ENCODE data around the gene ANKDD1A. TPM values are rescaled to one million over a fixed set of nuclear protein-coding genes. Genes with fewer than 3 reads are reported as not detected.

The ANKDD1A gene
- total RNA-seq, 1 donor from 2014 or later = 1.1 TPM

DNA sequence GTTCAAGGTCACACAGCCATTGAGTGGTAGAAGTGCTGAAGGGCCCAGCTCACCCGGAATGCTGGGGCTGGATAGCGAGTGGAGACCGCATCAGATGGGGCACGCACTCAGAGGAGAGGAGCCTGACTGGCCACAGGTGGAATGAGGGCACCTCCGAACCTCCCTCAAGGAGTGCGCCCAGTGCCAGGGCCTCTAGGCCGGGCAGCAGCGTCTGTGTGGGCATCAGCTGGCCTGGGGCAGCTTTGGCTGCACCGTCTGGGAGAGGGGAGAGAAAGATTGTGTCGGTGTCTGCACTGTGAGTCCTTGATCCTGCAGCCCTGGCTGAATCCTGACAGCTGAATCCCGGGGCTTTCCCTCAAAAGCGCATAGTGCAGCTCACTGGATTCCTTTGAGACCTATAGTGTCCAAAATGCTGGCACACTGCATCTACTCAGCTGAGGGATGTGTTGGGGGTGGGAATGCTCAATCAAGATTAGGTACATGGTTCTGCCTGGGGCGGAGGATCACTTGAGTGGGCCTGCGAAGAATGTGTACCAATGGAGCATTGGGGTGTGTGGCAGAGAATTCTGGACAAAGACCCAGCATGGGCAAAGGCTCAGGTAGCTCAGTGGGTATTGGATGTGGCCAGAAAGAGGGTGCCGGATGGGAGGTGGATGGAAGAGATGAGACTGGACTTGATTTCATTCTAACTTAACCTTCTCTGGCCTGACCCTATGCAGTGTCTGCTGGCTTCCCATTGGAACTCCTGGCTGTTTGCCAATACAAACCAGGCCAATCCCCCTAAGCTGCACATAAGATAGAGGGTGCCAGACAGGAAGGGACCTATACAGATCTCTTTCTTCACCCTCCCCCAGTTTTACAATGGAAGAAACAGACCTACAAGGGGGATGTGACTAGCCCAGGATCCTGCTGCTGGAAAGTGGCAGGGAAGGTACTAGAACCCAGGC is 950 bp downstream of the ANKDD1A start:
- no peak for ATAC-seq
- intact Hi-C loops (cut with DNase I) = no loop called here
- DNase-seq (ENCODE audit: missing footprints) = no peak

DNA sequence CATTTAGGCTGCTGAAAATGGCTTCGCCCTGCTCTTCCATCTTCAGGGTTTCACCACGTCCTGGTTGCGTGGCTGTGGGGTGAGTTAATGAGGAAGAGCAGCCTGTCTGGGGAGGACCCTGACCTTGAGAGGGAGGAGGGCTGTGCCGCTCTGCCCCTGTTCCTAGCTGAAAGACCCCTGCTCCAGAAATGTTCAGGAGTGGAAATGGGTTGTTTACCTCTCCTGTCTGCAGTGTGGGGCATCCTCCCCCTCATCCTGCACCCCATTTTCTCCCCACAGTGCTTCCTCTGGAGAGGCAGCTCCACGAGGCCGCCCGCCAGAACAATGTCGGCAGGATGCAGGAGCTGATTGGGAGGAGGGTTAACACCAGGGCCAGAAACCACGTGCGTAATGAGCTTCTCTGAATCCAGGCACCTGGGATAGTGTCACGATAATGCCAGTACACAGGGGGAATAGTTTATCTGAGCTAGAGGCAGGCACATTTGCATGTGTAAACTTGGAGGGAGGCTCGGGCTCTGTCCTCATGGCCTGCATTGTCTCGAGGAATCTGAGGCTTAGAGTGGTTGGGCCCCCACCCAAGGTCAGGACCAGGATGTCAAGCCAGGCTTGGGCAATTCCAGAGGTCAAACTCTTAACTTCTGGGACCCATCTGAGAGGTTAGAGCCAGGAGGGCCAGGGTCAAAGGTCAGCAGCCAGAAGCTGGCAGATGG is 4.0 kb downstream of the ANKDD1A start:
- DNase-seq (ENCODE audit: missing footprints) = no peak
- ATAC-seq = no peak
- intact Hi-C loops (cut with DNase I) = no loop called here

- no peak for ATAC-seq
- intact Hi-C loops (cut with DNase I) = no loop called here
- DNase-seq (ENCODE audit: missing footprints) = no peak
These were observed 4.7 kb downstream of the ANKDD1A start for GRCh38 chr15:64916365-64916764.

DNA sequence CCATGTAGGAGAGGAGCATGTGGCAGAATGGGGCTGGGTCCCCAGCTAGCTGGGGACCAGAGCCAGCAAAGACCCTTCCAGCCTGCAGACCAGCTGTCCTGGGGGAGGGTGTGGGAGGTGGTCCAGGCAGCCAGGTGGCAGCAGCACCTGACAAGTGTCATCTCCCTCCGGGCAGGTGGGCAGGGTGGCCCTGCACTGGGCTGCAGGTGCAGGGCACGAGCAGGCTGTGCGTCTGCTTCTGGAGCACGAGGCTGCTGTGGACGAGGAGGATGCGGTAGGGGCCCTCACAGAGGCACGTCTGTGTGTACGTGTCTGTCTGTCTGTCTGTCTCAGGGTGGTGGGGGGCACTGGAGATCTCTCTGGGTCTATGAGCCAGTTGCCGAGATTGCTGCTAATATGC is 5.5 kb downstream of the ANKDD1A start:
- ATAC-seq (no peak), DNase-seq (ENCODE audit: missing footprints) (no peak)
- intact Hi-C loops (cut with DNase I) = no loop called here

GRCh38 chr15:64919721-64920120 is 8.0 kb downstream of the ANKDD1A start:
- ATAC-seq = no peak
- DNase-seq (ENCODE audit: missing footprints) = no peak

DNA sequence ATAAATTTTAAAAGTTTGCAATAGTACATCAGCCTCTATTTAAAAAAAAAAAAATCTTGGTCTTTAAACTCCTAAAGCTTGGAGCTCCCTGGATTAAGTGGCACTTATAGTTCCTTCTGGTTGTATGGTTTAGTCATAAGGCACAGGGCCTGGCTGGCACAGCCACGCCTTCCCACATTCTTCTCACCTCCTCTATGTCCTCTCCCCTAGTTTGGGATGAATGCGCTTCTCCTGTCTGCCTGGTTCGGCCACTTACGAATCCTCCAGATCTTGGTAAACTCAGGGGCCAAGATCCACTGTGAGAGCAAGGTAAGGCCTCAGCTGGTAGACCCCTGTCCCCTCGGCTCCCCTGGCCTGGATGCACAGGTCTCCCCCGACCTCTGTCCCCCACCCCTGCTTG is 10.0 kb downstream of the ANKDD1A start:
- DNase-seq (ENCODE audit: missing footprints) = no peak
- ATAC-seq = no peak
- intact Hi-C loops (cut with DNase I) = no loop called here

More at GRCh38 chr15:64919721-64920120, 8.0 kb downstream of the ANKDD1A start:
- intact Hi-C loops (cut with DNase I) = no loop called here

DNA sequence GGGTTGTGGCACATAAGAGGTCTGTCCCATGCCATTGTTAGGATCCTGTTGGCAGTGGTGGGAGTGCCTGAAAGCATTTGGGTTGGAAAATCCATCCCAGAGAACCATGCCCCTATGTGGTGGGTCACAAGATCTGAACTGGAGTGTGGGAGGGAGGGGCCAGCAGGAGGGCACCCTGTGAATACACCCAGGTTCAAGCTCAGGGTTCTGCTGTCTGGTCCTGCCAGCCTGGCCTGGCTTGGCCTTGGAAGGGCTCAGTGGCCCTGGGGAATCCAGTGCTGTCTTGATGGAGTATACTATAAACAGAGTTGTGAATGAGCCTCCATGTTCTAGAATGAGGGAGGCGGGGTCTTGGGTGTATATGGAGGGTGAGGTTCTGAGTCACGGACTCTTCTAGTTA is 11.8 kb downstream of the ANKDD1A start:
- intact Hi-C loops (cut with DNase I) = no loop called here
- no peak for DNase-seq (ENCODE audit: missing footprints)

GRCh38 chr15:64925335-64926330 is 13.9 kb downstream of the ANKDD1A start:
- no peak for ATAC-seq
- intact Hi-C loops (cut with DNase I) = no loop called here
- no peak for DNase-seq (ENCODE audit: missing footprints)

More for the DNA sequence above, 11.8 kb downstream of the ANKDD1A start:
- no peak for ATAC-seq

GRCh38 chr15:64926661-64927060 is 15.0 kb downstream of the ANKDD1A start:
- intact Hi-C loops (cut with DNase I) = no loop called here
- no peak for ATAC-seq
- no peak for DNase-seq (ENCODE audit: missing footprints)

DNA sequence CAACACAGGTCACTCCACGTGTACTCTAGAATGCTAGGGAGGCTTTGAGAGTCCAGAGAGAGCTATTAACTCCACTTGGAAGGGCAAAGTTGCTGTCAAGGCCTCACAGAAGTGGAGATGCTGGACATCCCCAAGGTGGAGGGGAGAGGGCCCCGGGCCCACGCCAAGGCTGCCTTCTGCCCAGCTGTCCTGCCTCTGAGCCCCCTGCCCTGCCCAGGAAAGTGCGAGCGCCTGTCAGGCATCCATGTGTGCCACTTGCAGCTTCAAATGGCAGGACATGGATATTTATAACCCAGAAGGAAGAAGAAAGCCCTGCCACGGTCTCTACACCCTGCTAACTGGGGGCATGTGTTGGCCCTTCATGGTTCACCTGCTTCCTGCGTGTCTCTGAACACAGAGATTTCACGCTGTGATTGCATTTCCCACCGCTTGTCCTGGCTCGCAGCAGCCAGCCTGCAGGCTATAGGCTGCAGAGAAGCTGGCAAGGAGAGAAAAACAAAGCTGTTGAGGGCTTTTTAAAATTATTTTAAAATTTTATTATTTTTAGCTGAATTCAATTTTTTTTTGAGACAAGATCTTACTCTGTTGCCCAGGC is 17.0 kb downstream of the ANKDD1A start:
- intact Hi-C loops (cut with DNase I) = no loop called here
- ATAC-seq (no peak), DNase-seq (ENCODE audit: missing footprints) (no peak)

DNA sequence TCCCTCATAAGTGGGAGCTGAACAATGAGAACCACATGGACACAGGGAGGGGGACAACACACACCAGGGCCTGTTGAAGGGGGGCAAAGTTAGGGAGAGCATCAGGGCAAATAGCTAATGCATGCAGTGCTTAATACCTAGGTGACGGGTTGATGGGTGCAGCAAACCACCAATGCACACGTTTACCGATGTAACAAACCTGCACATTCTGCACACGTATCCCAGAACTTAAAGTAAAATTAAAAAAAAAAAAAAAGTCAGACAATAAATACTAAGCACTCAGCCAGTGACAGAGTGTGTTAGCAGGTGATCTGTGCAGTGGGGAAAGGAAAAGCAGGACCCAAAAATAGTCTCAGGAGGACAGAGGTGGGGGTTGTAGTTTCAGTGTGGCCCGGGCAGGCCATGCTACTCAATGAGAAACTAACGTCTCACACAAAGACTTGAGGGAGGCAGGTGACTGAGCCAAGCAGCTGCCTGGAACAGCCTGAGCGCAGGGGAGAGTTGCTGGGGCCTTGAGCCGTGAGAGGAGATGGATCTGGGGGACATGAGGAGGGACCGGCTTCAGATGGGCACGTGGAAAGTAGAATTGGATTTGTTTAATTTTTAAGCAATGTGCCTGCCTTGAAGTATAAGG is 18.4 kb downstream of the ANKDD1A start:
- no peak for ATAC-seq
- intact Hi-C loops (cut with DNase I) = no loop called here
- DNase-seq (ENCODE audit: missing footprints) = no peak

DNA sequence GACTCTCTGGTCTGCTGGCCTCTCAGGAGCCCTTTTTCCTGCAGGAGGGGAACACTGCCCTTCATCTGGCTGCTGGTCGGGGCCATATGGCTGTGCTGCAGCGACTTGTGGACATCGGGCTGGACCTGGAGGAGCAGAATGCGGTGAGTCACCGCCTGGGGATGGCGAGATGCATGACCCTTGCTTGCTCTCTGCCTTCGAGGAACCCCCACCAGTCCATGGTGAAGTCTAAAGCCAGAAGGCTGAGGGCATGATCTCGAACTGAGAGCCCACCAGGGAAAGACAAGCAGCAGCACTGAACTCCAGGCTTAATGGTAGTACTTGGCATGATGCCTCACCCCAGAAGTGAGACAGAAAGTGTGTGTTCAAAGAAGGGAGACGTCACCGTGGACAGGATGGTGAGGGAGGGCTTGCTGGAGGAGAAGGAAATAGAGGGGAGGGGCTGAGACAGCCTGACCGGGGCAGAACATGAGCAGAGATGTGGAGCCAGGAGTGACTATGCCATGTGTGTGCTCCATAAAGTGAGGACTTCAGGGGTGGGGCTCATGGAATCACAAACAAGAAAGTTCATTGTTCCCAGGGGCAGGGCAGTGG is 19.2 kb downstream of the ANKDD1A start:
- DNase-seq (ENCODE audit: missing footprints) = no peak
- no peak for ATAC-seq
- intact Hi-C loops (cut with DNase I) = no loop called here

DNA sequence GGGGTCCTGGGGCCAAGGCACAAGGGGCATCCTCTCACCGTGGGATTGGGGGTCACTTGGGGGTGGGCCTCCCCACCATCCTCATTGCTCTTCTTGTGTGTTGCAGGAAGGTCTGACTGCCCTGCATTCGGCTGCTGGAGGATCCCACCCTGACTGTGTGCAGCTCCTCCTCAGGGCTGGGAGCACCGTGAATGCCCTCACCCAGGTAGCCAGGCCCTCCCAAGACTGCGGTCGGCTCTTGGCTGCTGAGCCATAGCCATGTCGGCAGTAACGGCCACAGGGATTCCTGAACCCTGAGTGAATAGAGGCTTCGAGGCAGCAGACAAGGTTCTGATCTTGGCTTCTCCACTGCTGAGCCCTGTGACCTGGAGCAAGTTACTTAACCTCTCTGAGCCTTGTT is 19.7 kb downstream of the ANKDD1A start:
- DNase-seq (ENCODE audit: missing footprints) = no peak
- intact Hi-C loops (cut with DNase I) = no loop called here
- no peak for ATAC-seq

- intact Hi-C loops (cut with DNase I) = no loop called here
- no peak for DNase-seq (ENCODE audit: missing footprints)
- no peak for ATAC-seq
These were observed 22.3 kb downstream of the ANKDD1A start for GRCh38 chr15:64934023-64934422.

DNA sequence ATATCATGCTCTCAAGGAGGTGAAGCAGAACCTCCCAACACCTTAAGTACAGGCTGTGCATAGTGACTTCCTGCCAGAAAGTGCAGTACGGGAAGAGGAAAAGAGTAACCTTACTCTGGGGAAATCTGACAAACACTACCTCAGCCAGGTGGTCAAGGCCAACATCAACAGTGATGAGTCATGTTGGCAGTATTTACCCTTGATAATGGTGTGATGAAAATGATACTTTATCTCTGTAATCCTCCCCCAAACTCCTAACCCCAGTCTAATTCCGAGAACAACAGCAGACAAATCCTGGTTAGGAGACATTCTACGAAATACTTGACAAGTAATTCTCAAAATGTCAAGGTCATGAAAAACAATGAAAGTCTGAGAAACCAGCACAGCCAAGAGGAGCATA is 26.5 kb downstream of the ANKDD1A start:
- no peak for ATAC-seq
- DNase-seq (ENCODE audit: missing footprints) = no peak
- intact Hi-C loops (cut with DNase I) = no loop called here

- intact Hi-C loops (cut with DNase I) = no loop called here
- no peak for DNase-seq (ENCODE audit: missing footprints)
- no peak for ATAC-seq
These were observed 30.7 kb downstream of the ANKDD1A start for GRCh38 chr15:64942356-64942755.

GRCh38 chr15:64943512-64944225 is 32.0 kb downstream of the ANKDD1A start:
- intact Hi-C loops (cut with DNase I) = no loop called here
- DNase-seq (ENCODE audit: missing footprints) (no peak), ATAC-seq (no peak)

All from Right ventricle myocardium inferior (tissue), 1 donor.